Left ventricle myocardium inferior (tissue), 1 donor: ENCODE results near the gene XRCC6. TPM values are rescaled to one million over a fixed set of nuclear protein-coding genes. Genes with fewer than 3 reads are reported as not detected.
"Not testable (repeated sequence)": the region's sequence is repeated elsewhere in the genome, so short reads cannot be mapped to it uniquely, and the experiment has no call there.

Experiments used
- DNase-seq: peaks from one replicate; pipeline ENCODE4 v3.0.0-alpha.2; 2020
- H3K27ac ChIP-seq: fragments of 200-600 bp; replicated peaks from 2 replicates; pipeline ENCODE4 v1.8.0; 2021
- H3K27me3 ChIP-seq: fragments of 200-600 bp; 2 replicates; pipeline ENCODE4 v1.8.0; 2021; ENCODE audit warnings: low read depth
- H3K36me3 ChIP-seq: fragments of 200-600 bp; 2 replicates; pipeline ENCODE4 v1.8.0; 2021
- H3K4me1 ChIP-seq: fragments of 200-600 bp; 2 replicates; pipeline ENCODE4 v1.8.0; 2021
- H3K4me3 ChIP-seq: fragments of 200-600 bp; 2 replicates; pipeline ENCODE4 v1.8.0; 2021; ENCODE audit warnings: mild to moderate bottlenecking, moderate library complexity
- H3K9me3 ChIP-seq: fragments of 200-600 bp; replicated peaks from 2 replicates; pipeline ENCODE4 v1.8.0; 2021
- intact Hi-C: fragments of 100-400 bp; cut with micrococcal nuclease; formaldehyde crosslinking; loops from one replicate; pipeline ENCODE4 v1.11.0; 2022
- total RNA-seq: library from RNA; stranded (reverse); fragmentation: NEBNext Ultra II Directional; extraction: Animal tissue kit (Norgen Biotek cat#: 25700); gene quantifications from one replicate; pipeline ENCODE4 v1.2.1, GENCODE V29; 2021
- TF ChIP-seq, protein P1 (sequence below): fragments of 200-600 bp; IDR thresholded peaks from 2 replicates; pipeline ENCODE4 v1.8.0; 2021; ENCODE audit warnings: antibody characterized with exemption, mild to moderate bottlenecking, borderline replicate concordance
- donor health status: DM: no; HTN: yes; CAD: no; lungs with severe emphysema.

XRCC6 gene
- total RNA-seq, 1 donor from 2014 or later, result 155 TPM

DNA sequence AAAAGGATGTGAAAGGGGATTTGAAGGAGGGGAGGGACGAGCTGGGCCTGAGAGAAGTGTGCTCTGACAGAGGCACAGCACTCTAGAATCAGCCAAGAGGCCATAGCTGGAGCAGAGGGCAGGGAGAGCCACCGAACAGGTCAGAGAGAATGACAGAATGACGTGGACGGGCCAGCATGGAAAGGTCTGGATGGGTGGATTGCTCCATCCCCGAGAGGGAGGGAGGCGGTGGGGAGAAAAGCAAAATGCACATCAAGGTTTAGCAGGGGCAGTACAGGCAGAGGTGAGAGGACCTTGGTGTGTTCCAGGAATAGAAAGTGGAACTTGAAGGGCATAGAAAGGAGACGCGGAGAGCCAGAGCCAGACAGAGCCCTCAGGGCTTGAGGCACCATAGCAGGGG is 38.4 kb upstream of the XRCC6 start:
- Histone ChIP-seq H3K27me3 (no peaks in the 10 kb centered on the region), H3K9me3 (no peaks in the 10 kb centered on the region), H3K4me1 (peaks cover 36% of the 10 kb centered on the region), H3K4me3 (no peak overlapping the region), H3K36me3 (peaks cover 18% of the 10 kb centered on the region), H3K27ac (peak overlapping the region; percentile 68)
- TF ChIP-seq, protein P1, sequence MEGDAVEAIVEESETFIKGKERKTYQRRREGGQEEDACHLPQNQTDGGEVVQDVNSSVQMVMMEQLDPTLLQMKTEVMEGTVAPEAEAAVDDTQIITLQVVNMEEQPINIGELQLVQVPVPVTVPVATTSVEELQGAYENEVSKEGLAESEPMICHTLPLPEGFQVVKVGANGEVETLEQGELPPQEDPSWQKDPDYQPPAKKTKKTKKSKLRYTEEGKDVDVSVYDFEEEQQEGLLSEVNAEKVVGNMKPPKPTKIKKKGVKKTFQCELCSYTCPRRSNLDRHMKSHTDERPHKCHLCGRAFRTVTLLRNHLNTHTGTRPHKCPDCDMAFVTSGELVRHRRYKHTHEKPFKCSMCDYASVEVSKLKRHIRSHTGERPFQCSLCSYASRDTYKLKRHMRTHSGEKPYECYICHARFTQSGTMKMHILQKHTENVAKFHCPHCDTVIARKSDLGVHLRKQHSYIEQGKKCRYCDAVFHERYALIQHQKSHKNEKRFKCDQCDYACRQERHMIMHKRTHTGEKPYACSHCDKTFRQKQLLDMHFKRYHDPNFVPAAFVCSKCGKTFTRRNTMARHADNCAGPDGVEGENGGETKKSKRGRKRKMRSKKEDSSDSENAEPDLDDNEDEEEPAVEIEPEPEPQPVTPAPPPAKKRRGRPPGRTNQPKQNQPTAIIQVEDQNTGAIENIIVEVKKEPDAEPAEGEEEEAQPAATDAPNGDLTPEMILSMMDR, result no peak
- intact Hi-C loops, result no loop called here
- peak; percentile 19 for DNase-seq

DNA sequence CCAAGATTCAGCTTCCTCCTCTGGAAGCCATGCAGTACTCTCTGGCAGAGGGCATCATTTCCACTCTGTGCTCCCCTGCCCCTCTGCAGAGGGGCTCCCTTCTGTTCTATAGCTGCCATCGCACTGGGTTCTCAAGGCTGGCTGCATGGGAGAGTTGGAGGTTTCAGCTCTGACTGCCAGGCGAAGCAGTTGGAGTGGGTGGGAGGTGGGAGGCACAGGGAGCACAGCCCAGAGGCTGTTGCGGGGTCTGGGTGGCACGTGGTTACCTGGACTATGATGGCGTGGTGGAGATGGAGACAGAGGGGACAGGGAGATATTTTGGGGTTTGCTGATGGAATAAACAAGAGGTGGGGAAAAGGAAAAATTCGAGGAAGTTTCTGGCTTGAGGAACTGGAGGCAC is 36.2 kb upstream of the XRCC6 start:
- no peak for DNase-seq
- intact Hi-C loops, result no loop called here
- peaks cover 33% of the 10 kb centered on the region for H3K4me1 ChIP-seq
- TF ChIP-seq, protein P1, result no peak
- H3K27ac ChIP-seq, result no peak overlapping the region
- no peak overlapping the region for H3K4me3 ChIP-seq
- peaks cover 15% of the 10 kb centered on the region for H3K36me3 ChIP-seq
- no peaks in the 10 kb centered on the region for H3K27me3 ChIP-seq
- H3K9me3 ChIP-seq, result no peaks in the 10 kb centered on the region

DNA sequence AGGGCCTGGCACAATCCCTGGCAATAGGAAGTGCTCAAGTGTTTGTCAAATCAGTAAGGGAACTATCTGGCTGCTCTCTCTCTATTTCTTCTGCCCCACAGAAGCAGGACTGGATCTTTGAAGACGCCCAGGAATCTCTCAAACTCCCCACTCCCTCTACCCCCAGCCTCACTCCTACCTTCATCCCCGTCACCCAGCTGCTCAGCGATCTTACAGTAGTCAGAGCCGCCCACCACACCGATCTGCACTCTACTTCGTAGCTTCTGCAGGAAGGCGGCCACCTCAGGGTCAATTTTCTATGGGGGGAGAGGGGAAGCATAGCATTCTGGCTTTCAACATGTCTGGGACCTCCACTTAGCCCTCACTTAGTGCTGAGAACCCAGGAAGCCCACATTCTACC is 35.2 kb upstream of the XRCC6 start:
- H3K27me3 ChIP-seq, result no peaks in the 10 kb centered on the region
- H3K4me1 ChIP-seq, result peaks cover 34% of the 10 kb centered on the region
- H3K27ac ChIP-seq, result no peak overlapping the region
- intact Hi-C loops, result no loop called here
- H3K9me3 ChIP-seq, result no peaks in the 10 kb centered on the region
- H3K36me3 ChIP-seq, result peaks cover 15% of the 10 kb centered on the region
- no peak for DNase-seq
- TF ChIP-seq, protein P1, result no peak
- no peak overlapping the region for H3K4me3 ChIP-seq

DNA sequence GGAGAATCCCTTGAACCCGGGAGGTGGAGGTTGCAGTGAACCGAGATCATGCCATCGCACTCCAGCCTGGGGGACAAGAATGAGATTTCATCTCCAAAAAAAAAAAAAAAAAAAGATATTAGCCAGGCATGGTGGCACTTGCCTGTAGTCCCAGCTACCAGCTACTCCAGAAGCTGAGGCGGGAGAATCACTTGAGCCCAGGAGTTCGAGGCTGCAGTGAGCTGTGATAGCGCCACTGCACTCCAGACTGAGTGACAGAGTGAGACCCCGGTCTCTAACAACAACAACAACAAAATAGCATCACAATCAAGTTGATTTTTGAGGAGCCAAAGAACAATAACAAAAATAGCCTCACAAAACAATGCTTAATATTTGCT is 33.8 kb upstream of the XRCC6 start:
- DNase-seq, result no peak

DNA sequence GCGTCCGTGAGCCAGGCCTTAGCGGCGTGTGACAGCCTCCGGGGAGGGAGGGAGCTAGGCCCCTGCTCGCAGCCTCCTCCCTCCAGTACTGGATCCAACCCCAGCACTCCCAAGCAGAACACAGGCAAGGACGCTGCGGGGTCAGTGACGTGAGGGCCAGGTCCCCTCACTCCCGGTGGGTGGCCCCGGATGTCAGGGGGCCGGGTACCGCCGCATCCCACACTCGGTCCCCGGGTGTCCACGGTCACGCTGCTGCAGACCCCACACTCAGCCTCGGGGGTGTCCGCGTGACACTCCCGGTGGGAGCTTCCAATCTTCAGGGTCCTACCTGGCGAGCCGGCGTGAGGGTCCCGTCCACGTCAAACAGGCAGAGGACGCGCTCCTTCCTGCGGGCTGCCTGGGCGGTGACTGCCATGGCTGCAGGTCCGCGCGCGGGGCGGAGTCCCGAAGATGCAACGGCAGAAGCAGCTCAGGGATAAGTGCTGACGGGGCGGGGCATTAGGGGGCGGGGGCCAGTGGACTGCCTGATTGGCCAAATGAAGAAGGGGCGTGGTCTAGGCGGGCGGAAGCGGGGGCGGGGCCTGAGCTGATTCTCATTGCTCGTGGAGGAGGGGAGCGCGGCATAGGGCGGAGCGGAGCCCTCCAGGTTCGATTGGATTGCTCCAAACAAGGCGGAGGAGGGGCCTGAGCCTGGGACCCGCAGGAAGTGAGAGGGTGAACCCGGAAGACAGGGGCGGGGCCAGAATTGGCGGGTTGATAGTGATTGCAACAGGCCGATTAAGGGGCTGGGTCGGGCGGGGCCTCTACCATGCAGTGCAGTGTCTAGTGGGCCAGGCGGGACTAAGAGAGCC is 31.5 kb upstream of the XRCC6 start, which contains the start of gene PMM1:
Gene PMM1, minus strand, starts transcription at position 450 of the 851 bp plus-strand sequence. Its CDS starts 35 bp downstream, at position 415.
- peak; percentile 100 for DNase-seq
- TF ChIP-seq, protein P1, result no peak
- Histone ChIP-seq H3K9me3 (no peaks in the 10 kb centered on the region), H3K36me3 (peaks cover 5% of the 10 kb centered on the region), H3K27me3 (no peaks in the 10 kb centered on the region), H3K4me1 (peaks cover 24% of the 10 kb centered on the region), H3K4me3 (peak within 1 kb of the TSS; percentile 91), H3K27ac (peak within 1 kb of the TSS; percentile 80)
- intact Hi-C loops, result no loop called here

More for the DNA sequence above, 33.8 kb upstream of the XRCC6 start:
- TF ChIP-seq, protein P1, result no peak
- peaks cover 34% of the 10 kb centered on the region for H3K4me1 ChIP-seq
- H3K27me3 ChIP-seq, result no peaks in the 10 kb centered on the region
- no peak overlapping the region for H3K27ac ChIP-seq
- no peaks in the 10 kb centered on the region for H3K9me3 ChIP-seq
- H3K36me3 ChIP-seq, result peaks cover 15% of the 10 kb centered on the region
- intact Hi-C loops, result no loop called here
- no peak overlapping the region for H3K4me3 ChIP-seq

DNA sequence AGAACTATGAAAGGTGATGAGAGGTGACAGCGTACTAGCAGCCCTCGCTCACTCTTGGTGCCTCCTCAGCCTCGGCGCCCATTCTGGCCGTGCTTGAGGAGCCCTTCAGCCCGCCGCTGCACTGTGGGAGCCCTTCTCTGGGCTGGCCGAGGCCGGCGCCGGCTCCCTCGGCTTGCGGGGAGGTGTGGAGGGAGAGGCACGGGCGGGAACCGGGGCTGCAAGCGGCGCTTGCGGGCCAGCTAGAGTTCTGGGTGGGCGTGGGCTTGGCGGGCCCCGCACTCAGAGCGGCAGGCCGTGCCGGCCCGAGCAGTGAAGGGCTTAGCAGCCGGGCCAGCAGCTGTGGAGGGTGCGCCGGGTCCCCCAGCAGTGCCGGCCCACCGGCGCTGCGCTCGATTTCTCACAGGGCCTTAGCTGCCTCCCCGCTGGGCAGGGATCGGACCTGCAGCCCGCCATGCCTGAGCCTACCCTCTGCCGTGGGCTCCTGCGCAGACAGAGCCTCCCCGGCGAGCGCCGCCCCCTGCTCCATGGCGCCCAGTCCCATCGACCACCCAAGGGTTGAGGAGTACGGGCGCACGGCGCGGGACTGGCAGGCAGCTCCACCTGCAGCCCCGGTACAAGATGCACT is 27.6 kb upstream of the XRCC6 start:
- H3K36me3 ChIP-seq, H3K27me3 ChIP-seq, H3K9me3 ChIP-seq, H3K4me3 ChIP-seq, intact Hi-C loops, H3K27ac ChIP-seq, DNase-seq: not testable (repeated sequence)
- H3K4me1 ChIP-seq, result peaks cover 28% of the 10 kb centered on the region
